Middle frontal gyrus (tissue), 1 donor: Measurements from ENCODE around the gene FEZF2.

Experiments
- DNase-seq: peaks from one replicate; pipeline ENCODE4 v3.0.0-alpha.2; 2015; ENCODE audit warnings: low spot score; ENCODE audit errors: extremely low spot score

Gene FEZF2

GRCh38 chr3:62373714-62374333 lies 474 bp upstream of the FEZF2 start:
- no peak for DNase-seq

- DNase-seq = no peak
Observed at GRCh38 chr3:62372621-62373041, 719 bp downstream of the FEZF2 start.

GRCh38 chr3:62371720-62372591 lies 1.4 kb downstream of the FEZF2 start:
- DNase-seq = no peak

- DNase-seq = no peak
Observed at GRCh38 chr3:62370858-62371719, 2.3 kb downstream of the FEZF2 start.

GRCh38 chr3:62370112-62370857 lies 3.1 kb downstream of the FEZF2 start:
- DNase-seq = no peak

GRCh38 chr3:62369476-62369743 lies 3.9 kb downstream of the FEZF2 start:
- no peak for DNase-seq

GRCh38 chr3:62368705-62369475 lies 4.5 kb downstream of the FEZF2 start:
- DNase-seq = no peak

GRCh38 chr3:62368290-62368704 lies 5.1 kb downstream of the FEZF2 start:
- DNase-seq = no peak

GRCh38 chr3:62367763-62368195 lies 5.6 kb downstream of the FEZF2 start:
- DNase-seq = no peak

- DNase-seq = no peak
Observed at GRCh38 chr3:62366126-62366484, 7.2 kb downstream of the FEZF2 start.

GRCh38 chr3:62365391-62366125 lies 7.8 kb downstream of the FEZF2 start:
- no peak for DNase-seq

GRCh38 chr3:62364191-62364590 lies 9.2 kb downstream of the FEZF2 start:
- no peak for DNase-seq

GRCh38 chr3:62363275-62363674 lies 10.1 kb downstream of the FEZF2 start:
- no peak for DNase-seq

- no peak for DNase-seq
Observed at GRCh38 chr3:62361824-62362223, 11.5 kb downstream of the FEZF2 start.

GRCh38 chr3:62361261-62361660 lies 12.1 kb downstream of the FEZF2 start:
- no peak for DNase-seq

GRCh38 chr3:62359531-62359930 lies 13.8 kb downstream of the FEZF2 start:
- DNase-seq = no peak

GRCh38 chr3:62356356-62356755 lies 17.0 kb downstream of the FEZF2 start:
- DNase-seq = no peak

- DNase-seq = no peak
Observed at GRCh38 chr3:62355703-62356102, 17.6 kb downstream of the FEZF2 start.

GRCh38 chr3:62343755-62344154 lies 29.6 kb downstream of the FEZF2 start:
- no peak for DNase-seq

GRCh38 chr3:62335196-62335595 lies 38.2 kb downstream of the FEZF2 start:
- DNase-seq = no peak
